ENCODE results near the gene ADGRL2.

Gene ADGRL2

DNA sequence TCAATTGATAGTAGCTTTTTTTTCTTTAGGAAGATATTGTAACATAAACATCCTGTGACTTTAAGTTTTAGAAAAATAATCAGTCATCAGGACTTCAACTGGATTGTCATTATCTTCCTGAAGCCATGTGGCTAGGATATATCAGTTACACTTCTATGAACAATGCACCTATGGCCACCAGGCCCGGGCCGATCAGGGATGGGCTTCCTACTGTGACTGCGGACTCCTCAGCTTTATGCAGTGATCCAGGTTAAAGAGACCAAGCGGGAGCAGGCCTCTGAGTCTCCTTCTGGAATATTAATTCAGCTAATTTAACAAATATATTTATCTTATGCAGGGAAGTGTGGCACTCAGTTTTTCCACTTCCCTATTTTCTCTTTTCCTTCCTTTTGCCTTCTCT is 200.6 kb downstream of the ADGRL2 start:
- no peak for DNase-seq

GRCh38 chr1:82007804-82008203 is 207.1 kb downstream of the ADGRL2 start:
- no peak for DNase-seq

DNA sequence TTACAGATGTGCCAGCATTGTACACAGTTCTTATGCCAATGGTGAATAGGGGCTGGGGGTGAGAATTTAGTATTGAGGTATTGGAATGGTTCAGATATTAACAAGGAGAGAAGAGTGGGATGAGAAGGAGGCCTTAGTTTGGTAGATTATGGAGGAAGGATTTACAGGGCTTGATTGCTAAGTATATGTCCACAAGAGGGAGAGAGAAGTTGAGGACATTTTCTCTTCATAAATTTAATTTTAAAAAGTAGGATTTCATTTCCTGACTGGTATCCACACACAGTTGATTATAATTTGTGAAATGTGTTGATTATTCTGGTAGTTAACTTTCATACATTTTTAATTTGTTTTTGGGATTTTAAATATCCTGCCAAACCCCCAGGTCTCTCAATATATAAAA is 213.0 kb downstream of the ADGRL2 start:
- DNase-seq: no peak

GRCh38 chr1:82015444-82015843 is 214.7 kb downstream of the ADGRL2 start:
- DNase-seq: no peak

GRCh38 chr1:82018319-82018718 is 217.6 kb downstream of the ADGRL2 start:
- DNase-seq: no peak

GRCh38 chr1:82019508-82019907 is 218.8 kb downstream of the ADGRL2 start:
- no peak for DNase-seq

DNA sequence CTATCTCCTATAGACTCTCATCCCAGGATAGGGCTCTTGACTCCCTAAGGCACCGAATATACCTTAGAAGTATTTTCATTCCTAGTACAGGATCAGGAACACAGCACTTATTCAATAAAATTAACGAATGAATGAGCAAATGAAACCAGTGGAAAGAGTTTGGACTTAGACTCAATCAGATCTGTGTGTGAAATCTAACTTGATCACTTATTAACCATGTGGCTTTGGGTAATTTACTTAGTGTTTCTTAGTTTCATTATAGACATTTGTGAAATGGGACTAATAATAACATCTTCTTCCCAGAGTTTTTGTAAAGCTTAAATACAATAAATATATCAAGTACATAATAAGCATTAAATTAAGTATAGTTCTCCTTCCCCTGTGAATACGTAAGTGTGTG is 230.1 kb downstream of the ADGRL2 start:
- DNase-seq: no peak

DNA sequence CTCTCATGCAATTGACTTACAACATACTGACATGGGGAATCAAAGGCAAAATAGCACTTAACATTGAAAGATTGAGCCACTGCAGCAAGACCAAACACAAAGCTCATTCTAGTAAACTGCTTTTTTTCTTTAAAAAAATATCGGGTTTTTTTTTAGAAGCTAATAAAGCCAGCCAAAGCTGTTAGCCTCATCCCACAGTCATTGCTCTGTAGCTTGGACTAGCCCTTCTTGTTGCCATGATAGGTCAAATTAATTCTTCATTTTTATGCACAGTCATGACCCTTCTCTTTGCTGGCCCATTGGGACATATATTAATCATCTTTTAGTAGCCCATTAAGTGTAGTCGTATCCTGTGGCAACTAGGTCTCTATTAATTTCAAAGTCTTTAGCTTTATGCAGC is 231.3 kb downstream of the ADGRL2 start:
- DNase-seq: no peak

- DNase-seq: no peak
These were observed 234.1 kb downstream of the ADGRL2 start for GRCh38 chr1:82034812-82035211.
